ENCODE data around the gene PRR14L.

The PRR14L gene

GRCh38 chr22:31635638-31636306 is 114.2 kb downstream of the PRR14L start:
- no peaks in the 10 kb centered on the region for H3K27me3 Mint-ChIP-seq
- H3K9me3 Mint-ChIP-seq, result no peaks in the 10 kb centered on the region
- H3K36me3 Mint-ChIP-seq, result peaks cover 3% of the 10 kb centered on the region
- CTCF ChIA-PET, result interaction anchor here (0.6 to 4.2 kb wide), 4 partner anchors 79 to 388 kb away, joined by 3 to 20 read pairs (median 4); no protein-coding TSS in a partner anchor
- H3K27ac Mint-ChIP-seq, result no peak overlapping the region
- H3K4me1 Mint-ChIP-seq, result peaks cover 41% of the 10 kb centered on the region
- H3K4me3 Mint-ChIP-seq, result no peak overlapping the region
- no peak for DNase-seq

GRCh38 chr22:31631436-31631835 is 118.5 kb downstream of the PRR14L start:
- CTCF ChIA-PET, result interaction anchor here (1.4 to 3.4 kb wide), 4 partner anchors 10 to 180 kb away, joined by 6 to 13 read pairs (median 10); no protein-coding TSS in a partner anchor
- Mint-ChIP-seq H3K9me3 (no peaks in the 10 kb centered on the region), H3K27ac (peak overlapping the region; percentile 78), H3K36me3 (peaks cover 2% of the 10 kb centered on the region), H3K27me3 (no peaks in the 10 kb centered on the region), H3K4me1 (peaks cover 39% of the 10 kb centered on the region), H3K4me3 (peak overlapping the region; percentile 63)
- DNase-seq, result no peak
